Subcutaneous abdominal adipose tissue (tissue), 5 donors: ENCODE results near the gene MKNK2.

Experiments used
- H3K27ac ChIP-seq: one replicate; pipeline ENCODE4 v1.7.0; 2013; ENCODE audit warnings: low read depth, mild to moderate bottlenecking, inconsistent platforms, low read length, moderate library complexity
- H3K27me3 ChIP-seq, 5 donors: one replicate each; pipeline ENCODE4 v1.7.0; 2013; ENCODE audit warnings: low read length in 5 of 5, inconsistent platforms in 1 of 5; ENCODE audit not compliant: control insufficient read depth in 5 of 5, insufficient read depth in 4 of 5
- H3K36me3 ChIP-seq, 5 donors: one replicate each; pipeline ENCODE4 v1.7.0; 2013; ENCODE audit warnings: low read length in 5 of 5; ENCODE audit not compliant: control insufficient read depth in 5 of 5, insufficient read depth in 5 of 5
- H3K4me1 ChIP-seq, 5 donors: one replicate each; pipeline ENCODE4 v1.7.0; 2013; ENCODE audit warnings: low read length in 5 of 5, mild to moderate bottlenecking in 3 of 5, moderate library complexity in 1 of 5; ENCODE audit not compliant: control insufficient read depth in 5 of 5, insufficient read depth in 5 of 5
- H3K4me3 ChIP-seq, 5 donors: one replicate each; pipeline ENCODE4 v1.7.0; 2013; ENCODE audit warnings: low read length in 5 of 5, low read depth in 1 of 5
- H3K9ac ChIP-seq, 5 donors: one replicate each; pipeline ENCODE4 v1.7.0; 2013; ENCODE audit warnings: low read length in 5 of 5, mild to moderate bottlenecking in 4 of 5, moderate library complexity in 3 of 5
- H3K9me3 ChIP-seq, 5 donors: one replicate each; pipeline ENCODE4 v1.7.0; 2013; ENCODE audit warnings: low read length in 5 of 5; ENCODE audit not compliant: control insufficient read depth in 5 of 5
- donor health status: healthy.
- donor health status: healthy.
- donor health status: healthy.
- donor health status: healthy.
- donor health status: healthy.

The MKNK2 gene

GRCh38 chr19:2043251-2043641 is 7.8 kb downstream of the MKNK2 start:
- H3K36me3 ChIP-seq, result peaks cover 0 to 90% (median 77%) of the 10 kb centered on the region in 5 donors
- H3K4me1 ChIP-seq, result peaks cover 6 to 79% (median 76%) of the 10 kb centered on the region in 5 donors
- no peaks in the 10 kb centered on the region for H3K9me3 ChIP-seq
- H3K4me3 ChIP-seq, result peak overlapping the region in 1 of 5 donors; percentile 46
- peak overlapping the region; percentile 91 for H3K27ac ChIP-seq
- peaks cover 0 to 4% (median 0%) of the 10 kb centered on the region in 5 donors for H3K27me3 ChIP-seq
- peak overlapping the region in 2 of 5 donors; percentile 26 to 28 for H3K9ac ChIP-seq

GRCh38 chr19:2042485-2043250 is 8.4 kb downstream of the MKNK2 start:
- H3K36me3 ChIP-seq, result peaks cover 0 to 90% (median 77%) of the 10 kb centered on the region in 5 donors
- H3K4me1 ChIP-seq, result peaks cover 5 to 74% (median 70%) of the 10 kb centered on the region in 5 donors
- H3K9me3 ChIP-seq, result no peaks in the 10 kb centered on the region
- H3K9ac ChIP-seq, result peak overlapping the region in 4 of 5 donors; percentile 42 to 72 (median 57)
- H3K27me3 ChIP-seq, result peaks cover 0 to 4% (median 0%) of the 10 kb centered on the region in 5 donors
- H3K4me3 ChIP-seq, result peak overlapping the region in 4 of 5 donors; percentile 22 to 46 (median 38)
- H3K27ac ChIP-seq, result peak overlapping the region; percentile 91

- Histone ChIP-seq H3K4me3 (peak overlapping the region in 4 of 5 donors; percentile 22 to 46 (median 38)), H3K36me3 (peaks cover 0 to 82% (median 73%) of the 10 kb centered on the region in 5 donors)
Observed at GRCh38 chr19:2041683-2042484, 9.2 kb downstream of the MKNK2 start.

GRCh38 chr19:2041433-2041682 is 9.7 kb downstream of the MKNK2 start:
- H3K4me3 ChIP-seq, result peak overlapping the region in 1 of 5 donors; percentile 40
- H3K9ac ChIP-seq, result peak overlapping the region in 2 of 5 donors; percentile 62 to 65
- H3K27ac ChIP-seq, result peak overlapping the region; percentile 91

More at GRCh38 chr19:2041683-2042484, 9.2 kb downstream of the MKNK2 start:
- Histone ChIP-seq H3K27ac (peak overlapping the region; percentile 91), H3K9ac (peak overlapping the region in 4 of 5 donors; percentile 56 to 72 (median 62)), H3K9me3 (no peaks in the 10 kb centered on the region), H3K27me3 (no peaks in the 10 kb centered on the region), H3K4me1 (peaks cover 2 to 66% (median 63%) of the 10 kb centered on the region in 5 donors)

GRCh38 chr19:2040647-2041432 is 10.2 kb downstream of the MKNK2 start:
- no peaks in the 10 kb centered on the region for H3K27me3 ChIP-seq
- no peak overlapping the region for H3K4me3 ChIP-seq
- peak overlapping the region; percentile 91 for H3K27ac ChIP-seq
- H3K9me3 ChIP-seq, result peaks cover 0 to 4% (median 1%) of the 10 kb centered on the region in 5 donors
- H3K36me3 ChIP-seq, result peaks cover 0 to 72% (median 62%) of the 10 kb centered on the region in 5 donors
- H3K9ac ChIP-seq, result peak overlapping the region in 2 of 5 donors; percentile 62 to 65
- H3K4me1 ChIP-seq, result peaks cover 2 to 55% (median 52%) of the 10 kb centered on the region in 5 donors

More at GRCh38 chr19:2041433-2041682, 9.7 kb downstream of the MKNK2 start:
- H3K27me3 ChIP-seq, result no peaks in the 10 kb centered on the region
- H3K36me3 ChIP-seq, result peaks cover 0 to 77% (median 68%) of the 10 kb centered on the region in 5 donors
- peaks cover 2 to 61% (median 57%) of the 10 kb centered on the region in 5 donors for H3K4me1 ChIP-seq
- peaks cover 0 to under 1% (median 0%) of the 10 kb centered on the region in 5 donors for H3K9me3 ChIP-seq

GRCh38 chr19:2039959-2040646 is 10.9 kb downstream of the MKNK2 start:
- Histone ChIP-seq H3K4me3 (no peak overlapping the region), H3K36me3 (peaks cover 0 to 64% (median 56%) of the 10 kb centered on the region in 5 donors), H3K27ac (peak overlapping the region; percentile 91), H3K9ac (no peak overlapping the region), H3K27me3 (no peaks in the 10 kb centered on the region), H3K4me1 (peaks cover 2 to 49% (median 45%) of the 10 kb centered on the region in 5 donors), H3K9me3 (peaks cover 0 to 11% (median 8%) of the 10 kb centered on the region in 5 donors)

- Histone ChIP-seq H3K27me3 (no peaks in the 10 kb centered on the region), H3K9ac (no peak overlapping the region), H3K27ac (no peak overlapping the region), H3K4me1 (peaks cover 0 to 46% (median 38%) of the 10 kb centered on the region in 5 donors), H3K36me3 (peaks cover 0 to 57% (median 48%) of the 10 kb centered on the region in 5 donors), H3K9me3 (peaks cover 0 to 11% (median 8%) of the 10 kb centered on the region in 5 donors), H3K4me3 (no peak overlapping the region)
Observed at GRCh38 chr19:2039089-2039958, 11.7 kb downstream of the MKNK2 start.

- H3K27me3 ChIP-seq, result no peaks in the 10 kb centered on the region
- no peak overlapping the region for H3K27ac ChIP-seq
- peaks cover 0 to 11% (median 8%) of the 10 kb centered on the region in 5 donors for H3K9me3 ChIP-seq
- peaks cover 0 to 46% (median 32%) of the 10 kb centered on the region in 5 donors for H3K4me1 ChIP-seq
- H3K36me3 ChIP-seq, result peaks cover 0 to 51% (median 45%) of the 10 kb centered on the region in 5 donors
- H3K4me3 ChIP-seq, result no peak overlapping the region
- no peak overlapping the region for H3K9ac ChIP-seq
Observed at GRCh38 chr19:2038284-2039088, 12.6 kb downstream of the MKNK2 start.
